T1000 (cell line): Measurements from ENCODE around the gene CYP2B6.
"Not testable (repeated sequence)": the region's sequence is repeated elsewhere in the genome, so short reads cannot be mapped to it uniquely, and the experiment has no call there.

Experiments used
- DNase-seq: peaks from one replicate; lab custom pipeline; 2025; ENCODE audit warnings: mixed read lengths; lab: John Stamatoyannopoulos, UW

CYP2B6 gene

DNA sequence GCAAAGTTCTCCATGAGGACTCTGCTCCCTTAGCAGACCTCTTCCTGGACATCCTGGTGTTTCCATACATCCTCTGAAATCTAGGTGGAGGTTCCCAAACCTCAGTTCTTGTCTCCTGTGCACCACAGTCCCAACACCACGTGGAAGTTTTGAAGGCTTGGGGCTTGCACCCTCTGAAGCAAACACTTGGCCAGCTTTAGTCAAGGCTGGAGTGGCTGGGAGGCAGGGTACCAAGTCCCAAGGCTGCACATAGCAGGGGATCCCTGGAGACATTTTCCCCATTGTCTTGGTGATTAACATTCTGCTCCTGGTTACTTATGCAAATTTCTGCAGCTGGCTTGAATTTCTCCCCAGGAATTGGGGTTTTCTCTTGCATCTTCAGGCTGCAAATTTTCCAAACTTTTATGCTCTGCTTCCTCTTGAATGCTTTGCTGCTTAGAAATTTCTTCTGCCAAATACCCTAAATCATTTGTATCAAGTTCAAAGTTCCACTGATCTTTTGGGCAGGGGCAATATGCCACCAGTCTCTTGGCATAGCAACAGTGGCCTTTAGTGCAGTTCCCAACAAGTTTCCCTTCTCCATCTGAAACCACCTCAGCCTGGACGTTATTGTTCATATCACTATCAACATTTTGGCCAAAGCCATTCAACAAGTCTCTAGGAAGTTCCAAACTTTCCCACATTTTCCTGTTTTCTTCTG is 10.2 kb upstream of the CYP2B6 start:
- not testable (repeated sequence) for DNase-seq

DNA sequence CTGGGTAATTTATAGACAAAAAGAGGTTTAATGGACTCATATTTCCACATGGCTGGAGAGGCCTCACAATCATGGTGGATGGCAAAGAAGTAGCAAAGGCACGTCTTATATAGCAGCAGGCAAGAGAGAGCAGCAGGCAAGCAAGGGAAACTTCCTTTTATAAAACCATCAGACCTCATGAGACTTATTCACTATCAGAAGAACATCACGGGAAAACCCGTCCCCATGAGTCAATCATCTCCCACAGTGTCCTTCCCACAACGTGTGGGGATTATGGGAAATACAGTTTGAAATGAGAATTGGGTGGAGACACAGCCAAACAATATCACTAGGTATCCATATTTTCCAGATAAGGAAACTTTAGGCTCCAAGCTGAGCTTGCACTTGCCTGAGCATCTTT is 9.5 kb upstream of the CYP2B6 start:
- DNase-seq = no peak

DNA sequence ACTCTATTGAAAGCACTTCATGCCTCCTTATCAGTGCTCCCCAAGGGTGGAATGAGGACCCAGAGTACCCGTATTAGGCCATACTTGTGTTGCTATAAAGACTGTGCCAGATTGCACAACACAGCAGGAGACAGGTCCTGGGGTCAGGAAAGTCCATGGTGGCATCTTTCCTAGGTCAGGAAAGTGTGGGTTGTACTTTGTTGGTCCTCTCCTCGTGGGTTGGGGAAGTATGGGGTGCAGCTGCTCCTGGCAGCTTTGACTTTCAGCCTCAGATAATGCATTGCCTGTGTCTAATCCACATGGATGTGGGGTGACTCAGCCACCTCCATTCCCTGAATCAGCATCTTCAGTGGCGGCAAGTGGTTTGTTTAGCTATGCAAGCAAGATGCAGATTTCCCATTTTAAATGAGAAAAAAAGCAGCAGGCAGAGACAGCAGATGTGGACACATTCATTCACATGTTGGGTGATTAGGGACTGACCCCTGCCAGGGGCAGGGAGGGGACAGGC is 8.4 kb upstream of the CYP2B6 start:
- no peak for DNase-seq

DNA sequence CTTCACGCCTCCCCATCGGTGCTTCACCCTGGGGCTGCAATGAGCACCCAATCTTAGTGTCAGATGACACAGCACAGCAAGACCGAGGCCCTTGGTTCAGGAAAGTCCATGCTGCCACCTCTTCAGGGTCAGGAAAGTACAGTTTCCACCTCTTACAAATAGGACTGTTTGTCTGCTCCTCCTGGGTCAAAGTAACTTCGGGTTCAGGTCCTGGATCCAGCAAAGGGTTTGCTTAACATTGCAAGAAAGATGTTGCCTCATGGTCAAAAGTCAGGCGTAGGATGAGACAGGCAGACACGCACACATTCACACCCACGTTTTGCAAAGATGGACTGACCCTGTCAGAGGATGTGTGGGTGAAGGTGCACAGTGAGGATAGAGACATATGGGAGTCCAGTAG is 1.6 kb upstream of the CYP2B6 start:
- no peak for DNase-seq

DNA sequence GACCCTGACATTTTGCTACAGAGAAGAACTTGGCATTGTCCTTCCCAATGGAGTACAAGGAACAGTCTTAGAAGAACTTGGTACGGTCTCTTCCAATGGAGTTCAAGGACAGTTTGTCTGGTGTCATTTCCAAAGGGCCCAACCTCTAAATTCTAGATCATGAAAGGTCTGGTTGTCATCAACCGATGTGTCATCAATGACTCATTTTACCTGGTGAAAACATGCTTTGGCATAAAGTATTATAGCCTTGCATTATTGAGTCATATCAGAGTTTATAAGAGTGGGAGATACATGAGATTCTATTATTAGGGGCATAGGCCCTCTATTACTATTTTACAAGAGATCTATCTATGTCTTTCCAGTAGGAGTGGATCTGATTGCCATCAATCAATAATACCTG is 4.3 kb downstream of the CYP2B6 start:
- DNase-seq = no peak

DNA sequence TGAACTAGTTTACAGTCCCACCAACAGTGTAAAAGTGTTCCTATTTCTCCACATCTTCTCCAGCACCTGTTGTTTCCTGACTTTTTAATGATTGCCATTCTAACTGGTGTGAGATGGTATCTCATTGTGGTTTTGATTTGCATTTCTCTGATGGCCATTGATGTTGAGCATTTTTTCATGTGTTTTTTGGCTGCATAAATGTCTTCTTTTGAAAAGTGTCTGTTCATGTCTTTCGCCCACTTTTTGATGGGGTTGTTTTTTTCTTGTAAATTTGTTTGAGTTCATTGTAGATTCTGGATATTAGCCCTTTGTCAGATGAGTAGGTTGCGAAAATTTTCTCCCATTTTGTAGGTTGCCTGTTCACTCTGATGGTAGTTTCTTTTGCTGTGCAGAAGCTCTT is 7.9 kb downstream of the CYP2B6 start:
- DNase-seq = not testable (repeated sequence)

DNA sequence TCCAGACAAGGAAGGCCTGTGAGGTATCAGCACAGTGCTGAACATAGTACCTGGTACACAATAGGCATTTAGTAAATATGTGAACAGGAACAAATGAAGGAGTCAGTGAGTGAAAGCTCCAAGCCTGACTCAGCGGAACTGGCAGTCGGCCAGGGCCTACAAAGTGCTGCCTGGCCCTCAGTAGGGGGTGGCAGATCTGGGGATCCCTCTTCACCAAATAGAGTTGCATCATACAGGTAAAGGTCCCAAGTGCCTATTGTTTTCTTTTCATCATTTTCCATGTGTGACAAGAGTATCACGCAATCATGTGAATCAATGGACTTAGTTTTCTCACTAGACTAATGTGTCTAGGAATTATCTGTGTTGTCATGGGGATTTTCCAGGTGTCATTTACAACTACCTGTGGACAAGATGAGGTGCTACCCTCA is 9.2 kb downstream of the CYP2B6 start:
- DNase-seq = no peak

DNA sequence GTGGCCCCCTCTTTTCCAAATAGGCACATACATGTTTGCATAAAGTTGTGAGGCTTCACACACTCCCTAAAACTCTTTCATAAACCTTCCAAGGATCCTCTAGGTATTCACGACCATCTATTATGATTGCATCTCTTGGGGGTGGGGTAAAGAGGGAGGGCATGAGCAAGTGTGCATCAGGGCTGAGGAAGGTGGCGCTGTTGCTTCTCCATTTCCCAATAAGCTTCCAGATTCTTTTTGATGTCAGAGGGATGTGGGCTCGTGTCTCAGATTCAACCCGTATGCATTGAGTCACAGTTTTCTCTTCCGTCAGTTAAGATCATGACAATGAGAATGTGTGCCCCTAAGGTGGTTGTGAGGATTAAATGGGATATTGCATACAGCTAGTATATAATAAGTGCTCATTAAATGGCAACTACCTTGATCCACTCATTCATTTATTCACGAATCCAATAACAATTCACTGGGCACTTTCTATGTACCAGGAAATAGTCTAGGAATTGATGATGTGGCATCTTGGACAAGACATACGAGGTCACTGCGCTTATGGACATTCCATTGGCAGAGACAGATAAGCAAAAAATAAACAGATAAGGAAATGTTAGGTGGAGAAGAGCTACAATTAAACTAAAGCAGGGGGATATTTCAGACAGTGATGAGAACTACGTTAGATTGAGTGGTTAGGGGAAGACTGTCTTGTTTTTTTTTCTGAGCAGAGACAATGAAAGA is 10.3 kb downstream of the CYP2B6 start:
- no peak for DNase-seq

DNA sequence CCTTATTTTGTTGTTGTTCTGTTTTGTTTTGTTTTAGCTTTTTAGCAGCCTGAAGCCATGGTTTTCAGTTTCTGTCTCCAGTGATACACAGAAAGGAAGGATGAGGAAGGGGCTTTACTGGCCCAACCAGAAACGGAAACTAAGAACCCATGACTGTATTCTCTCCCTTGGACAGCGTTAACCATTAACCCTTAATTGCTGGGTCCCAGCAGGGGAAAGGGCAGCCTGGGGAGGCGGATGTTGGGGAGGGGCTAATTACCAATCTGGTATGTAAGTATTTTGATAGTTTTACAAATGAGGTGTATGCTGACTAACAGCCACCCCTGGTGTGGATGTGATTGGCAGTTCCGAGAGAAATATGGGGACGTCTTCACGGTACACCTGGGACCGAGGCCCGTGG is 12.6 kb downstream of the CYP2B6 start:
- not testable (repeated sequence) for DNase-seq

DNA sequence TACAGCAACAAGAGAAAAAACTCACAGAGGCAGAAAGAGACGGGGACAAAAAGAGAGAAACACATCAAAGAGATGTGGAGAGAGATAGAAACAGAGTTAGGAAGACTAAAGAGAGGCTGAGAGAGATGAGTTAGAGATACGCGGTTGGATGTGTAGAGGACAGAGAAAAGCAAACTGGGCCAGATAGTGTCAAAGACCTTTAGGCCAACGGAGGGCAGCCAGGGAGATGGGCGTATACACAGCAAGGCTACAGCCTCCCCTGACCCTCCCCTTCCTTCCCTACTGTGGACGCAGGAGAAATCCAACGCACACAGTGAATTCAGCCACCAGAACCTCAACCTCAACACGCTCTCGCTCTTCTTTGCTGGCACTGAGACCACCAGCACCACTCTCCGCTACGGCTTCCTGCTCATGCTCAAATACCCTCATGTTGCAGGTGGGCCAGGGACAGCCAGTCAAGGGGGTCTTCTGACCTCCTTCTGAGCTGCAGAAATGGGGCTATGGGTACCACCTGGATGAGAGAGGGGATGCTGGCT is 18.7 kb downstream of the CYP2B6 start:
- DNase-seq = no peak

DNA sequence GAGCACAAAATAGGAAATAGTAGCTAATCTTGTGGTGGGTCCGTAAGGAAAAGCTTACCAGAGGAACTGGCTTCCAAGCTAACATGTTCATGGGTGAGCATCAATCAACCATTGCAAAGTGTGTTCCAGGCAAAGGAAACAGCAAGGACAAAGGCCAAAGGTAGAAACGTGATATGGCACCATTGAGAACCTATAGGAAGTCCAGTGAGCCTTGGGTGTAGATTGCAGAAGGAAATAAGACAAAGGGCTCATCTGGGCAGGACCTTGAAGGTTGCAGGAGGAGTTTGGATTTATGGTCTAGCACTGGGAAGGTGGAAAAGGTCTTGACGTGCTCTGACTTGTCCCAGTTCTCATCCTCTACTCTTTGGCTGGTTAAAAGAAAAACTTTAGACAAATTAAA is 22.3 kb downstream of the CYP2B6 start:
- DNase-seq = no peak

DNA sequence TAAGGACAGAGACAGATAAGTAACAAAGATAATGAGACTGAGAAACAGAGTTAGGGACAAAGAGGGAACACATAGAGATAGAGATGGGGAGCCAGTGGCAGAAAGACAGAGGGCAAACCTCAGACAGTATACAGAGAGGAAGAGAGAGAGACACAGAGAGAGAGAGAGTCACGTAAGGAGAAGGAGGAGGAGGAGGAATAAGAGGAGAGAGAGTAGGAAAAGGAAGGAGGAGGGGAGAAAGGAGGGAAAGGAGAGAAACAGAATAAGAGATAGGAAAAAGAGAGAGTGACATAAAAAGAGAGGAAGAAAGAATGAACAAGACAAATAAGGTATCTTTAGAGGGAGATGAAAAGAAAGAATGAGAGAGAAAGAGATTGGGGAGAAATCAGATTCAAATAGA is 23.6 kb downstream of the CYP2B6 start:
- no peak for DNase-seq

DNA sequence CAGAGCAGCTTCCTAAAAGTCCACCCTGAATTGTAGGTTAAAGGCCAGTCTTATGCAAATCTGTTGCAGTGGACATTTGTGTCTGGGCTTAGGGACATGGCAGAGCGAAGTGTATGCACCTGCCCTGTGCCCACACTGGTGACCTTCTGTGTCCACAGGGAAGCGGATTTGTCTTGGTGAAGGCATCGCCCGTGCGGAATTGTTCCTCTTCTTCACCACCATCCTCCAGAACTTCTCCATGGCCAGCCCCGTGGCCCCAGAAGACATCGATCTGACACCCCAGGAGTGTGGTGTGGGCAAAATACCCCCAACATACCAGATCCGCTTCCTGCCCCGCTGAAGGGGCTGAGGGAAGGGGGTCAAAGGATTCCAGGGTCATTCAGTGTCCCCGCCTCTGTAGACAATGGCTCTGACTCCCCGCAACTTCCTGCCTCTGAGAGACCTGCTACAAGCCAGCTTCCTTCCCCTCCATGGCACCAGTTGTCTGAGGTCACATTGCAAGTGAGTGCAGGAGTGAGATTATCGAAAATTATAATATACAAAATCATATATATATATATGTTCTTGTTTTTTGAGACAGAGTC is 25.5 kb downstream of the CYP2B6 start:
- DNase-seq = no peak

DNA sequence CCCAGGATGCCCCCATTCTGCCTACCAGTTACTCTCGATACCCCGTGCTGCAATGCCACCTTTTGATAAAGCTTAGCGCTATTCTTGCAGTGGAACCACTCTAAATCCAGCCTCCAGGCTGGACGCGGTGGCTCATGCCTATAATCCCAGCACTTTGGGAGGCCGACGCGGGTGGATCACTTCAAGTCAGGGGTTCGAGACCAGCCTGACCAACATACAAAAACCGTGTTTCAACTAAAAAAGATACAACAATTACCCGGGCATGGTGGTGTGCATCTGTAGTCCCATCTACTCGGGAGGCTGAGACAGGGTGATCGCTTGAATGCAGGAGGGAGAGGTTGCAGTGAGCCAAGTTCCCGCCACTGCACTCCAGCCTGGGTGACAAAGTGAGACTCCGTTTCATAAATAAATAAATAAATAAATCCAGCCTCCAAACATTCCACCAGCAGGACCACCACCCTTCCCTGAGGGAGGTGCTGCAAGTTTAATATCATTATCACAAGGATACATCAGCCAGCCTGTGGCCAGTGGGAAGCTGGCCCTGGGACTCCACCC is 27.7 kb downstream of the CYP2B6 start:
- DNase-seq = no peak

DNA sequence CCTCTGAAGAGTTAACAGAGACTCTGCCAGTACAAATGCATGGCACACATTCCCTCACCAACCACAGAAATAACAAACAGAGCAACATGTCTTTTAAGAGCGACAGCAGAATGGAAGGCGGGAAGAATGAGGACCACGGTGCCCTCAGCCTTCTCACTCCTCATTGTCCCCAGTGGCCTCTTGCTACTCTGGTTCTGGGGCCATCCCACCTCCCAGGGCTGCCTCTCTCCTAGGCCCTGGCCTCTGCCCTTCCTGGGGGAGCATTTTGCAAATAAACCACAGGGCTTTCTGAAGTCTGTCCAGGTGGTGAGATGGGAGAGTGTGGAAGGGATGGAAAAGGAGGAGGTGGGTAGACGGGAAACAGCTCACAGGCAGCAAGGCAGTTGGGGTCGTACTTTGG is 28.3 kb downstream of the CYP2B6 start:
- no peak for DNase-seq

DNA sequence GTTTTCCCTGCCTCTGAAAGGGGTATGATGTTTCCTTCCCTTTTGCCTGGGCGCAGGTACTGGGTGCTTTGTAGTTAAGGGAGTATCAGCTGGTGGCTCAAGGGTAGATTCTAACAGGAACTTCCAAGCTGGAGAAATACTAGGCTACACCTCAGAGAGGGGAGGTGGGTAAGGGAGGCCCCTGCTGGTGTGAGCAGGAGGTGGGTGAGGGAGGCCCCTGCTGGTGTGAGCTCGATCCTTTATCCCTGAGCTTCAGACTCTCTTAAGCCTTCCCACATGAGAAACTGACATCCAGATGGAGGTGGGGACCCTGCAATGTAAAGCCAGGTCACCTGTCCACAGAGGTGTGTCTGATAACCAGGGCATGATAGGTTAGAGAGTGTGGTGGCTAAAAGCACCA is 32.1 kb downstream of the CYP2B6 start:
- no peak for DNase-seq

DNA sequence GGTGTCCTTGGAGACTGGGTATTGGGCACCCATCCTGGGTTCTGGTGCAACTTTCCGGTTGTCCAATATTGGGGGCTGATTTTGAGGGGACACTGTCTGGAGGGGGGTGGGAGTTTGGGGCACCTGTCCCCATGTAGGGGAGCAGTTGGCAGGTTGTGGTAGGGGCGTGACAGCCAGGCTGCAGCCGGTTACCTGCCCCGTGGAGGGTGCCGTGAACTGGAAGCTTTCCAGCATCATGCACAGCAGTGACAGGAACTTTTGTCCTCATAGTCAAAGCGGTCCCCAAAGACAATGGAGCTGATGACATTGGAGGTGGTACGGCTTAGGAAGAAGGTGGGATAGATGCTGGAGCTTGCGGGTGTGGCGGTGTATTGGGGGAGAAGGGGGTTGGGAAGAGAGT is 34.3 kb downstream of the CYP2B6 start:
- DNase-seq = no peak

DNA sequence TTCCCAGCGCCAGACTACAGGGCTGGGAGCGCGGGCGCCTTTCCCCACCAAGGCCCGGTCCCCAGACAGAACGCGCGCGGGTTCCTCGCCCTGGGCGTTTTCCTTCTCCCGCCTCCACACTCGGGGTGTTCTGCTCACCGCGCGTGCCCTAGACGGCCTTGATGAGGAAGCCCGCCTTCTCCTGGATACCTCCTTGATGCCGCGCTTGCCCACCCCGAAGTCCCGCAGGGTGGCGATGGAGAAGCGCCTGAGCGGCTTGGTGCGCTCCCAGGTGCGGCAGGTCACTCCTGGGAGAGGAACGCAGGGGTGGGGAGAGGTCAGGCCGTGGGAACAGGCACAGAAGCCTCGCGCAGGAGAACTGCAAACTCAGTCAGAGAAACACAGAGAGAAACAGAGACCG is 34.8 kb downstream of the CYP2B6 start:
- no peak for DNase-seq

DNA sequence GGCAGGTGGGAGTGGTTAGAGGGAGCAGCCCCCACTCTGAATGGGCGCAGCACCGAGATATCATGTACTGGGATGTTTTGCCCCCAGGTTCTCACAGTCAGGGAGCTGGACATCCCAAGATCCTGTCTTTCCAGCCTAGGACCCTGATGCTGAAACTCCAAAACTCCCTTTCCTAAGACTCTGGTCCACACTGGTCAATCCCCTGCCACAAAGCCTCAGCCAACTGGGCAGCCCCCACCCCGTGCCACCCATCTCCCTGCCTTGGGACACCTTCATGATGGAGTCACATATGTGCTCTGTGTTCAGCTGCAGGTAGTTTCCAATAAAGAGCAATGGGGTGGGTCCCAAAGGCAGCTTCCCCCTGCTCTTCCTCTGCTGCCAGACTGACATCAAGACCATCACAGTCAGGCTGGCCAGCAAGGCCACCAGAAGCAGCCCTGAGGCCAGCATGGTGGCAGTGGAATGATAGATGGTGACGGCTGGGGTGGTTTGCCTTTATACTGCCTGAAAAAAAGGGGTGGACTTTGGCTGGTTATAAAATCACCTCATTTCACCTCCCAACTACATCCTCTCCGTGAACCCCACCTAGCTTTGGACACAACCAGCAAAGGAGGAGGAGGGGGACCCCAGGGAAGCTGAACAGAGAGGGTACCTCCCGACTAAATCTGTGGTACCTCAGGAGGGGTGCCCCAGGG is 36.3 kb downstream of the CYP2B6 start:
- no peak for DNase-seq

DNA sequence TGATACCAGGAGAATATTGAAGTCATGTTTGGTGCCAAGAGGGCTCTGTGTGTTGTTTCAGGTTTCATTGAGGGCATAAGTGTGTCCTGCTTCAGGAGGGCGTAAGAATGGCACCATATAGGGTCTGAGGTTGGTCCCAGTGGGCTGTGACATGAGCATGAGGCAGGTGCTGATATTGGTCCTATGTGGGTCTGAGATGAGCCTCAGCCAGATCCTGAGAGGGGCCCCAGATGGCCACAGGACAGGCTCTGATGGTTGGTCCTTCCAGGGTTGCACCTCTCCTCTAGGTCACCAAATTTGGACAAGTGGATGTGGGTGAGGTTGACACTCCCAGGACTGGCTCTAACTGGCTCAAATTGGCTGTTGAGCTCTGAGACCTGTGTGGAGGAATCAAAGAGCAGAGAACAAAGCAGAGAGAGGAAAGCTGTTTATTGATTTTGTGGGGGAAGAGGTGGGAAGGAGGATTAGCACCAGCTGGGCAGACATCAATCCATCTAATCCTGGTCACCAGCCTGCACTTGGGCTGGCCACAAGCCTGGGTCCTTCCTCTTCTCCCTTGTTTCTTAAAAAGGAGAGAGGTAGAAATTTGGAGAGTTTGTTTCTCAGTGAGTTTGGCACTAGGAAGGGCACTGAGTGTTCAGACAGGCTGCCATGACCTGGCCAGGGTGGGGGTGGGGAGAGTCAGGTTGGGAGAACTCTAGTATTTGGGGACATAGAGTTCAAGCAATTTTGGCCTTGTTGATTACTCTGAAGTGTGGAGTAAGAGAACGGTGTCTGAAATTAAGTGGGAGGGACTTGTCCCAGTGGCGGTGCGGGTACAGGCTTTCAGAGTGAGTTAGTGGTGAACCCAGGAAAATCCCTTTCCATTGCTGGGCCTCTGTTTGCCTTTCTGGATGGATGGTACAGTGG is 38.7 kb downstream of the CYP2B6 start:
- no peak for DNase-seq

DNA sequence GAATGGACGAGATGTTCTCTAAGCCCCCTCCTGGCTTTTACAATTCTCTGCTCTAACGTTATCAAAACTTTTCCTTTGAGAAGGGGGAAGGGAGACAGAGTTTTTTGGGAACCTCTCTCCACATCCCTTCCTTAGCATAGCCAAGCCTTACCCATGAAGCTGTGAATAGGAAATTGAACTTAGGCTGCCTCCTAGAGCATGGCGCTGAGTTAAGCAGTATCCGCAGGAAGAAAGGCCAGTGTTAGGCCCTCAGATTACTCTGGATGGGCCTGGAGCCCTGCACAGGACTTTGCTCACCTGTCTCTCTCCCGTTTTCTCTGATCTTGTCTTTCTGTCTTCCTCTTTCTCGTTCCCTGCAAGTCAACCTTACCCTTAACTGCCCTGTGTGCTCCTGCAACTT is 39.6 kb downstream of the CYP2B6 start:
- DNase-seq = no peak
